Body of pancreas (tissue), 4 donors: Measurements from ENCODE around the gene NMNAT1.

ENCODE experiments used
- POLR2A ChIP-seq, 3 donors: fragments of 450-650 bp; IDR thresholded peaks; one replicate each; pipeline ENCODE4 v1.6.1; 2016; ENCODE audit warnings: antibody characterized with exemption in 3 of 3, mild to moderate bottlenecking in 2 of 3
- TF ChIP-seq, protein P1 (sequence below), 7 experiments: fragments of 450-650 bp in 4 of 7; fragments of 200-600 bp in 3 of 7; sonication (generic) in 3 of 7; IDR thresholded peaks; one replicate each; pipeline ENCODE4 v1.5.1; 2016 to 2019; ENCODE audit warnings: antibody characterized with exemption in 7 of 7

DNA sequence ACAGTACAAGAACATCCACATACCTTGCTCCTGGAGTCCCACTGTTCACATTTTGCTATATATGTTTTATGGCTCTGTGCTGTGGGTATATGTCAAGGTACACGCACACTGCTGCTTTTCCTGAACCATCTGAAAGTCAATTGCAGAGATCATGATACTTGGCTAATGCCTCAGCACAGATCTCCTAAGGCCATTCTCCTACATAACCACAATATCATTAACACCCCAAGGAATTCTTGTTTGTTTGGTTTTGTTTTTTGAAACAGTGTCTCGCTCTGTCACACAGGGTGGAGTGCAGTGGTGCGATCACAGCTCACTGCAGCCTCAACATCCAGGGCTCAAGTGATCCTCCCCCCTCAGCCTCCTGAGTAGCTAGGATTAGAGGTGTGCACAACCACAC lies 49.2 kb upstream of the NMNAT1 start:
- TF ChIP-seq, protein P1, sequence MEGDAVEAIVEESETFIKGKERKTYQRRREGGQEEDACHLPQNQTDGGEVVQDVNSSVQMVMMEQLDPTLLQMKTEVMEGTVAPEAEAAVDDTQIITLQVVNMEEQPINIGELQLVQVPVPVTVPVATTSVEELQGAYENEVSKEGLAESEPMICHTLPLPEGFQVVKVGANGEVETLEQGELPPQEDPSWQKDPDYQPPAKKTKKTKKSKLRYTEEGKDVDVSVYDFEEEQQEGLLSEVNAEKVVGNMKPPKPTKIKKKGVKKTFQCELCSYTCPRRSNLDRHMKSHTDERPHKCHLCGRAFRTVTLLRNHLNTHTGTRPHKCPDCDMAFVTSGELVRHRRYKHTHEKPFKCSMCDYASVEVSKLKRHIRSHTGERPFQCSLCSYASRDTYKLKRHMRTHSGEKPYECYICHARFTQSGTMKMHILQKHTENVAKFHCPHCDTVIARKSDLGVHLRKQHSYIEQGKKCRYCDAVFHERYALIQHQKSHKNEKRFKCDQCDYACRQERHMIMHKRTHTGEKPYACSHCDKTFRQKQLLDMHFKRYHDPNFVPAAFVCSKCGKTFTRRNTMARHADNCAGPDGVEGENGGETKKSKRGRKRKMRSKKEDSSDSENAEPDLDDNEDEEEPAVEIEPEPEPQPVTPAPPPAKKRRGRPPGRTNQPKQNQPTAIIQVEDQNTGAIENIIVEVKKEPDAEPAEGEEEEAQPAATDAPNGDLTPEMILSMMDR (IDR thresholded peaks at IDR 0.05): no peak
- TF ChIP-seq POLR2A (IDR thresholded peaks at IDR 0.05): no peak
